Measurements from ENCODE around the gene MTFR2. TPM values are rescaled to one million over a fixed set of nuclear protein-coding genes. Genes with fewer than 3 reads are reported as not detected.

MTFR2 gene
- total and polyA plus RNA-seq, 2 of the 13 experiments (the other 11 are each of a cell fraction or from before 2014, with no cell fraction given), result 6.7 to 10.7 TPM

- 0 out of 2 replicates have a peak, but pooled peaks have one; percentile 13 for TF ChIP-seq ZNF691 (CRISPR knock-in tag; IDR thresholded peaks at IDR 0.05; ENCODE audit: borderline replicate concordance, low read depth)
- TF ChIP-seq ZMYM3 (CRISPR knock-in tag; IDR thresholded peaks at IDR 0.05), result no peak
- TF ChIP-seq ZNF709 (CRISPR knock-in tag; IDR thresholded peaks at IDR 0.05), result no peak; the same call in 1 of the 2 replicates
- no peak for TF ChIP-seq ZNF775 (CRISPR knock-in tag; IDR thresholded peaks at IDR 0.05; ENCODE audit: borderline replicate concordance)
- TF ChIP-seq TEF (CRISPR knock-in tag; IDR thresholded peaks at IDR 0.05), result no peak
- TF ChIP-seq FUBP1 (CRISPR knock-in tag; IDR thresholded peaks at IDR 0.05; ENCODE audit: borderline replicate concordance), result peak; percentile 56; the same call in 1 of the 2 replicates
- TF ChIP-seq ZBTB25 (CRISPR knock-in tag; IDR thresholded peaks at IDR 0.05), result no peak
- TF ChIP-seq ZMYM4 (CRISPR knock-in tag; IDR thresholded peaks at IDR 0.05), result no peak
- TF ChIP-seq ZNF317 (CRISPR knock-in tag; IDR thresholded peaks at IDR 0.05), result no peak
- no peak; the same call in 1 of the 2 replicates for TF ChIP-seq ZNF280B (CRISPR knock-in tag; IDR thresholded peaks at IDR 0.05; ENCODE audit: borderline replicate concordance)
- TF ChIP-seq MAX (IDR thresholded peaks at IDR 0.05), result 0 out of 2 replicates have a peak, but pooled peaks have one; percentile 4
- TF ChIP-seq HOMEZ (CRISPR knock-in tag; IDR thresholded peaks at IDR 0.05; ENCODE audit: low read depth), result no peak
- no peak for TF ChIP-seq FOXK1 (CRISPR knock-in tag; IDR thresholded peaks at IDR 0.05; ENCODE audit: borderline replicate concordance, low read depth)
- TF ChIP-seq ZNF878 (CRISPR knock-in tag; IDR thresholded peaks at IDR 0.05), result no peak
- TF ChIP-seq ZNF816 (CRISPR knock-in tag; IDR thresholded peaks at IDR 0.05; ENCODE audit: borderline replicate concordance), result no peak
- no peak for TF ChIP-seq FOXP4 (CRISPR knock-in tag; IDR thresholded peaks at IDR 0.05)
- TF ChIP-seq ZNF510 (CRISPR knock-in tag; IDR thresholded peaks at IDR 0.05; ENCODE audit: low read depth), result no peak
- no peak for TF ChIP-seq ZNF589 (CRISPR knock-in tag; conservative IDR thresholded peaks at IDR 0.05)
Observed at GRCh38 chr6:136288566-136289326, 38.6 kb upstream of the MTFR2 start (continued).

Measured in HepG2 (cell line).